SU-DHL-6 (cell line): Measurements from ENCODE around the gene SCO2.

ENCODE experiments used
- H2AFZ ChIP-seq: fragments of 200-600 bp; sonication (generic); 2 replicates; pipeline ENCODE4 v1.6.1; 2014; ENCODE audit warnings: low read depth, mild to moderate bottlenecking, moderate library complexity, mixed read lengths, antibody characterized with exemption, low read length; ENCODE audit not compliant: severe bottlenecking
- H3F3A ChIP-seq: fragments of 200-600 bp; shearing (Covaris generic); 2 replicates; pipeline ENCODE4 v1.6.0; 2016; ENCODE audit warnings: antibody characterized with exemption, mild to moderate bottlenecking; ENCODE audit not compliant: insufficient read depth
- H3K27ac ChIP-seq: fragments of 200-600 bp; sonication (generic); 2 replicates; pipeline ENCODE4 v1.5.1; 2016; ENCODE audit warnings: low read depth, mild to moderate bottlenecking, low read length, moderate library complexity, mixed read lengths
- H3K27me3 ChIP-seq: fragments of 200-600 bp; sonication (generic), shearing (Covaris generic); 2 replicates; pipeline ENCODE4 v1.6.0; 2014; ENCODE audit warnings: mild to moderate bottlenecking, low read length
- H3K36me3 ChIP-seq: fragments of 200-600 bp; sonication (generic); 2 replicates; pipeline ENCODE4 v1.6.1; 2014; ENCODE audit warnings: mild to moderate bottlenecking, low read length, mixed read lengths
- H3K4me2 ChIP-seq: fragments of 300-600, 200-600 bp; shearing (Covaris generic), sonication (generic); 2 replicates; pipeline ENCODE4 v1.6.0; 2014; ENCODE audit warnings: low read length, low read depth, mild to moderate bottlenecking; ENCODE audit not compliant: poor library complexity, severe bottlenecking
- H3K4me3 ChIP-seq: fragments of 200-600 bp; sonication (generic); 2 replicates; pipeline ENCODE4 v1.5.1; 2014; ENCODE audit warnings: antibody characterized with exemption, low read length, mild to moderate bottlenecking, mixed read lengths; ENCODE audit not compliant: insufficient read depth, poor library complexity, severe bottlenecking
- H3K79me2 ChIP-seq: fragments of 200-600 bp; sonication (generic); 2 replicates; pipeline ENCODE4 v1.6.1; 2014; ENCODE audit warnings: mild to moderate bottlenecking, low read length, moderate library complexity; ENCODE audit not compliant: insufficient read depth
- H3K9ac ChIP-seq: fragments of 200-600 bp; sonication (generic); 2 replicates; pipeline ENCODE4 v1.7.0; 2014; ENCODE audit warnings: mild to moderate bottlenecking, low read length
- H3K9me2 ChIP-seq: fragments of 200-600 bp; sonication (generic); replicated peaks from 2 replicates; pipeline ENCODE4 v1.6.1; 2014; ENCODE audit warnings: low read length; ENCODE audit not compliant: insufficient read depth
- H3K9me3 ChIP-seq: fragments of 200-600 bp; sonication (generic); 2 replicates; pipeline ENCODE4 v1.6.1; 2014; ENCODE audit warnings: low read length, mixed read lengths; ENCODE audit not compliant: insufficient read depth
- H4K20me1 ChIP-seq: fragments of 200-600 bp; sonication (generic); 2 replicates; pipeline ENCODE4 v1.6.1; 2014; ENCODE audit warnings: low read depth, mild to moderate bottlenecking, antibody characterized with exemption, low read length, moderate library complexity, mixed read lengths
- CTCF ChIP-seq: fragments of 200-600 bp; sonication (generic); IDR thresholded peaks from one replicate; pipeline ENCODE4 v1.5.1; 2017; ENCODE audit warnings: antibody characterized with exemption, mild to moderate bottlenecking, low read length, moderate library complexity; ENCODE audit not compliant: insufficient read depth, poor library complexity, severe bottlenecking
- EZH2phosphoT487 ChIP-seq: fragments of 200-600 bp; sonication (generic), shearing (Covaris generic); conservative IDR thresholded peaks from 2 replicates; pipeline ENCODE4 v1.6.1; 2018; ENCODE audit warnings: mild to moderate bottlenecking, antibody characterized with exemption, low read length, moderate library complexity, mixed read lengths

SCO2 gene

DNA sequence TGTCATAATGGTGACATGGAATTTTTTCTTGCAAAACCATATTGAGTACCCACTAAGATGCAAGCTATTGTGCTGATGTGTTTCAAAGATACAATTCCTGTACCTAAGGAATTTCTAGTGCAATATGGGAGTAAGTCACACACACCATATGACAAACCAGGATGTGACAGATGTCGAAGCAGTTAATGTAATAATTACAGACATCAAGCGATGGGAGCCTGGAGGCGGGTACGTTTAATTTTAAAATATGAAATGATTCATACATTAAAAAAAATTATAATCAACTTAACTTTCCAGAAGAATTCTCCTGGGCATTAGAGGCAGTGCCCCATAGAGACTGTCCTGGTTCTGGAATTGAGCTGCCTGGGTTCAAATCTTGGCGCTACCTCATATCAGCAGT is 31.3 kb upstream of the SCO2 start:
- H3K9me3 ChIP-seq, result no peaks in the 10 kb centered on the region
- TF ChIP-seq EZH2phosphoT487 (no peak), CTCF (no peak)
- no peak overlapping the region for H3K4me2 ChIP-seq
- H3K27me3 ChIP-seq, result no peaks in the 10 kb centered on the region
- H3K4me3 ChIP-seq, result no peak overlapping the region
- no peak overlapping the region for H3K27ac ChIP-seq
- no peaks in the 10 kb centered on the region for H3K9me2 ChIP-seq
- no peaks in the 10 kb centered on the region for H3K79me2 ChIP-seq
- no peaks in the 10 kb centered on the region for H3F3A ChIP-seq
- H3K9ac ChIP-seq, result no peak overlapping the region
- no peaks in the 10 kb centered on the region for H3K36me3 ChIP-seq
- H2AFZ ChIP-seq, result no peak overlapping the region
- no peaks in the 10 kb centered on the region for H4K20me1 ChIP-seq

DNA sequence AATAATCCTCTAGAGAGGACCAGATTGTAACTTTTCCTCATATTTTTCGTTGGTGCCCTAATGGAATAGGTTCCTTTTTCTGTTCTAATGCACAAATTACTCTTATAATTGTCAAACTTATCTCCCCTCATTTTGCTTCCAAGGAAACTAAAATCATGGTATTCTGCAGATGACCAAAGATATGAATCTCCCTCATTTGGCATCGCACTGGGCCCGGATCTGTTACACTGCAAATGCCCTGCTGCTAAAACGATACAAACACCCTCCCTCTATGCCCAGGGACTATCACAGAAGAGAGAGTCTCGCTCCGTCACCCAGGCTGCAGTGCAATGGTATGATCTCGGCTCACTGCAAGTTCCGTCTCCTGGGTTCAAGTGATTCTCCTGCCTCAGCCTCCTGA is 27.9 kb upstream of the SCO2 start:
- Histone ChIP-seq H3K27ac (no peak overlapping the region), H2AFZ (no peak overlapping the region), H3F3A (no peaks in the 10 kb centered on the region), H4K20me1 (no peaks in the 10 kb centered on the region), H3K9me2 (no peaks in the 10 kb centered on the region), H3K27me3 (no peaks in the 10 kb centered on the region), H3K4me2 (no peak overlapping the region), H3K79me2 (no peaks in the 10 kb centered on the region), H3K9ac (no peak overlapping the region), H3K36me3 (no peaks in the 10 kb centered on the region), H3K4me3 (no peak overlapping the region), H3K9me3 (no peaks in the 10 kb centered on the region)
- no peak for TF ChIP-seq EZH2phosphoT487
- TF ChIP-seq CTCF, result no peak

DNA sequence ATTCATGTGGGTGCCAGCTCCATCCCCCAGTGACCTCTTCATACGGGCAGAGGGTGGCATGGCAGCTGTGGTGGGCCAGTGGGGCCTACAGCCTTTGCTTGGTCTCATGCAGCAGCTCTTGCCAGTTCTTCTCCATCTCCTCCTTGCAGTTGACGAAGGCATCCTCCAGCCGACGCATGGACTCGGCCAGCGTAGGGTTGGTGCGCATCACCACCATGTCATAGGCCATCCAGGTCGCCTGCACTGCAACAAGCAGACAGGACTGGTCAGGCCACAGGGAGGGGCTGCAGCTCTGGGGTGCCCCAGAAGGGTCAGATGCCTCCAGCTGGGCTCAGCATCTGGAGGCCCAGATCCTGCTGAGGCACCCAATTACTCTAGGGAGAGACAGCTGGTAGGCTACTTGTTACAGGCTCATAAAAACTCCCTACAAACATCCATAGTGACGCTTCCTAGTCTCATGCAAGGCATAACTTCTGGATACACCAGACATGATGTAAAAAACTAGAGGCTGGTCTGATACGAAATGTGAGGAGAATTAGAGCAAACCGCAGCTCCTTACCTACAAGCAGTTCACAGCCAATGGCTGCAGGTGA is 25.9 kb upstream of the SCO2 start:
- Histone ChIP-seq H3K4me3 (no peak overlapping the region), H3K4me2 (no peak overlapping the region), H2AFZ (no peak overlapping the region), H3K9me3 (no peaks in the 10 kb centered on the region), H3K9me2 (no peaks in the 10 kb centered on the region), H3K27me3 (no peaks in the 10 kb centered on the region), H3K9ac (no peak overlapping the region), H4K20me1 (no peaks in the 10 kb centered on the region), H3K79me2 (no peaks in the 10 kb centered on the region), H3F3A (no peaks in the 10 kb centered on the region), H3K27ac (no peak overlapping the region), H3K36me3 (no peaks in the 10 kb centered on the region)
- TF ChIP-seq CTCF (no peak), EZH2phosphoT487 (no peak)

DNA sequence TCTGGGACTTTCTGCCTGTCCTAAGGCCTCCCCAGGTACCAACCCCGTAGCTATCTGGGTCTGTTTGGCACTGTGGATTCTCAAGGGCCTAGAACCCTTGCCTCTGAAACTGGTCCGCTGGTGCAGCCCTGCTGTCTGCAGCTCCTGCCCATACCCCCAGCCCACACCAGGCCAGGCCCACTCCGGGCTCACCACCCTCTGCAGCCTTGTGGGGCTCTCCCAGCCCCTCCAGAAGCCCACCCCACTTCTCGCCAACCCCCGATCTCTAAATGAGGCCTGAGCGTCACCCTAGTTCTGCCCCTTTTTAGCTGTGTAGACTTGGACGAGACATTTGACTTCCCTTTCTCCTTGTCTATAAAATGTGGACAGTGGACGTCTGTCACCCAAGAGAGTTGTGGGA is 25.0 kb upstream of the SCO2 start:
- no peak overlapping the region for H3K27ac ChIP-seq
- H3K9ac ChIP-seq, result no peak overlapping the region
- H3K9me2 ChIP-seq, result no peaks in the 10 kb centered on the region
- H3K27me3 ChIP-seq, result no peaks in the 10 kb centered on the region
- TF ChIP-seq EZH2phosphoT487 (no peak), CTCF (no peak)
- no peaks in the 10 kb centered on the region for H4K20me1 ChIP-seq
- H2AFZ ChIP-seq, result no peak overlapping the region
- H3K79me2 ChIP-seq, result no peaks in the 10 kb centered on the region
- H3K4me3 ChIP-seq, result no peak overlapping the region
- H3K4me2 ChIP-seq, result no peak overlapping the region
- no peaks in the 10 kb centered on the region for H3K36me3 ChIP-seq
- H3F3A ChIP-seq, result no peaks in the 10 kb centered on the region; the same call in 1 of the 2 replicates
- no peaks in the 10 kb centered on the region for H3K9me3 ChIP-seq
